Stimulated activated CD4-positive, alpha-beta T cell treated with anti-CD3 and anti-CD28 coated beads, Interleukin-1b, Interleukin-23, amount 100 ng/mL, for 1 hour (primary cell): ENCODE results near the gene PTBP2.

Source experiments
- DNase-seq, 2 donors: peaks; one replicate each; pipeline ENCODE4 v3.0.0-alpha.2; 2020; ENCODE audit warnings: low read depth in 2 of 2

PTBP2 gene

DNA sequence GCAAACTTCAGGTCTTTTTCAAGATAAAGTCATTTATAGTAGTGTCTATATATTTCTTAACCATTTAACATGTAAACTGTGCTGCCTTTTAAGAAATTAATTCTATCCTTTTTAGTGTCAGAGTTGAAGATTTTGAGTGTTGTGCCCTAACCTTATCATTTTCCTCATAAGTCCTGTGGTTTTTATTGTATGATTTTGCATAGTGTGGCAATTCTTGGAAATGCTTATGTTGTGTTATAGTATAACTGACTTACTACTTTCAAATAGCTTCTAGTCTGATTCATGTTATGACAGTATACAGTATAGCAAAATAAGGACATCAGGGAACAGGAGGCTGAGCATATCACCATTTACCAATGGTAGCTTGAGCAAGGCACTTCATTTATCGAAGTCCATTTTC is 99.1 kb downstream of the PTBP2 start:
- no peak for DNase-seq

DNA sequence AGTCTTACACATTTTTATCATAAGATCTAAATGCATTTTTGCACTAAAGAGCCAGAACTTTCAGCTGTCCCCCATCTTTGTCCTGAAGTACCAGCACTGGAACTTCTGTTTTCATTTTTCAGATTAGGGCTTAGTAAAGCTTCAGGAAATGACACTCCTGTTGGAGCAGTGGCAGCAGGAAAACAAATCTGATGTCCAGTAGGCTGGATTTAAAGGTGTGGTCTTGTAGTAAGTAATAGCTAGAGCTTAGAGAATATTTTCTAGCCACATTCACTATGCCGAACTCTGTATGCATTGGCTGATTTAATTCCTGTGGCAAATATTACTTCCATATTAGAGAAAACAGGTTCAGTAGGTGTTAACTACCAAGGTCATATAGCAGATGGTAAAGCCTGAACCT is 103.6 kb downstream of the PTBP2 start:
- DNase-seq: no peak

DNA sequence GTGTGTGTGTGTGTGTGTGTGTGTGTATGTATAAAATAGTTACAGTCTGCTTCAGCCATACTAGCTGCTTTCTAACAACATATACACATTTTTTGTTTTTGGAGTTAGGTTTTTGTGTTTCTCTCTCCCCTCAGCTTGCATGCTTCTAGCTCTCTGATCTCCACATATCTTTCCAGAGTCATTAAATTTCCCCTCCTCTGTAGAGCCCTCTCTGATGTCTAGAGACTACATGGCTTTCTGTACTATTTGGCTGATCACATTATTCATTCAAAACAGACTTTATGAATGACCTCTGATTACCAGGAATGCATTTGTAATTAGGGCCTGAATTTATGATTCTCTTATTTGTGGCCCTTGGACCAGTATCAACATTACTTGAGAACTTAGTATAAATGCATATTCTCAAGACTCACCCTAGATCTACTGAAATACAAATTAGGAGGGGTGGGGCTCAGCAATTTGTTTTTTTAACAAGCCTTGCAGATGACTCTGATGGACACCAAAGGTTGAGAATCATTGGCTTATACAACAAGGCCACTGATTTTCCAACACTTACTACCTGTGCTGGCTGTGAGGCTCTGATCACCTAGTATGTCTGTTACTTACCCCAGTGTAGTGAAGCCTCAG is 104.5 kb downstream of the PTBP2 start:
- DNase-seq: no peak

DNA sequence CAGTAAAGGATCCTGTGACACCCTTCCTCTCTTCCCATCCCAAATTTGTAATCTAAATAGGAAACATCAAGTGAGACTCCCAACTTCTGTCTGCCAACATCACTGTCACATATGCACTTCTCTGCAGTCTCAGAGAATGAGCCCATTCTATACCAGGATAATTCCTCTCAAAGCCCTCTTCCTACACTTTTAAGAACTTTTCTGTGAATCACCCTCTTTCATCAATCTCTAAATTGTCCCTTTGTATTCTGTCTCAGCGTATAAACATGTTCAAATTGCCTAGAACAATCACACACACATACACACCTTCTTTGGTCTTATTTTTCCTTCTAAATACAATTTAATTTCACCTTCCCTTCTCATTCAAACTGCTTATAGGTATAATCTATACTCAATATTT is 111.8 kb downstream of the PTBP2 start:
- no peak for DNase-seq

DNA sequence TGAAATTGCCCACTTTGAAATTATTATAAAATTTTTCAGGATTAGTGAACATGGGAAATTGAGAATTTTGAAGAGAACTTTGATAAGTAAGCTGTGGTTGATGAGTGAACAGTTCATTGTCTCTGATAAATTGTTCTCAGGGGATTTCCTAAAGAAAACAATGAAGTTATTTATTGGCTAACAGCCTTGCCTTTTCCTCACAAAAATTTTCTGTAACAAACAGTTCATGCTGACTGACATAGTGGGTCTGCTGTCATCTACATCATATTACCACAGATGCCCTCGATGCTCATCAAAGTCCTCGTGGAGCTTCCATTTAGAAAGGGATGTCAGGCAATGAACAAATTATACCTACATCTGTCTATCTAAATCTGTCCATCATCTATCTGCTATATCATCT is 113.4 kb downstream of the PTBP2 start:
- DNase-seq: no peak

DNA sequence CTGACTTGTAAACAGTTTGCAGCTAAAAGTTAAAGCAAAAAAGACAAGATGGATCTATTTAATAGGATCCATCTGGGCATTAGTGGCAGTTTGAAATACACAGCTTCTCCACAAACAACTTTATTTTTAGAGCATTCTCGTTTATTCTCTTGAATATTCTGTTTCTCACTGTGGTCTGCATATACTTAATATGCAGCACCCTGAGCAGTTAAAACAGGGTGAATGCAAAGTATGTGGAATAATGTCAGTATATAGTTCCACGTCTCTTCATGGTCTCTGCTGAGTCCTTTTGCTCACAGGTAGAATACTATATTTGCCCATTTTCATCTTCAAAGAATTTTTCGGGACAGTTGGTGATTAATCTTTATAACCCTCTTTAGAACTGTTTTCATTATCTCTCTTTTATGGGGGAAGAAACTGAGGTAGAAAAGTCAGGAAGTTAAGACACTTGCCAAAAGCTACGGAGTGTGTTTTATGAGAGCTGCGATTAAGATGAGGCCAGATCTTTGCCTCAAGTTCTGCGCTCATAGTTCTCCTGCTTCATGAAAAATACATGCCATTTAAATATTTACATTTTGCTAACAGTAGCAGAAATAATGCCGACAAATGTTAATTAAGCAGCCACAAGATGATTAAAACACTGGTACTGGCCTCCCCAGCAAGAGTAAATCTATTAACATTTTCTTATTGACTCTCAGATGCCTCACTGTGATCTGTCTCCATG is 115.6 kb downstream of the PTBP2 start:
- no peak for DNase-seq

DNA sequence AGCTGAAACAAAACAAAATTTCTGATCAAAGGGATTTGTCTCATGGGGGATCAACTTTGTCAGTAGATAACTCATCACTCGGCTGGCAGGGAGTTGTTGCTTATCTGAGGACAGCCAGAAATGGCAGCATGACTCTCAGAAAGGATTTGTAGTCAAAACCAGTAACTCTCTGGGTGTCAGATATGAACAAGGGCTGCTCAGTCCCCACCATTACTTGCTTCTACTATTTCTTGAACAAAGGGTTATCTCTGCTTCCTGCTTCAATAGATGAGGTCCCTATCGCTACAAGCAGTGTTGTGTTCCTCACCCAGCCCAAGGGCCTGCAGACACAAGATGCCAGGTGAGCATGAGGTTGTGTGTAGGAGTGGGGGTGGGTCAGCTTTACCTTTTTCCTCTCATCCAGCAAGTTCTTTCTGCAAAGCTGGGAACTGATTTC is 116.2 kb downstream of the PTBP2 start:
- DNase-seq: no peak

DNA sequence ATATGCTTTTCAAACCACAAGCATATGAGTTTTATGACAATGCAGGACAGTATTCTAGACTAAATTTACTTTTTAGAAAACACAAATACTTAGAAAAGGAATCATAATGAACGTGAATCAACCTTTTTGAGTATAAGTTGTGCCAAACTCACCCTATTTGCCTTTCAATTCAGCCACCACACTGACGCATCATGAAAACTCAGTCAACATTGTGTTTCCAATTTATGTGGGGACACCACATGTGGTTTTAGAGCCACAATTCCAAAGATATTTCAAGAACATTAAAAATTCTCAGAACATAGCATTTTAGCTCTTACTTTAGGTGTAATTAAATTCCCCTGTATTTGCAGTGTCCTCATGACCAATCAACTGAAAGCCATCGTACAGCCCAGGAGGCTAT is 118.8 kb downstream of the PTBP2 start:
- no peak for DNase-seq

DNA sequence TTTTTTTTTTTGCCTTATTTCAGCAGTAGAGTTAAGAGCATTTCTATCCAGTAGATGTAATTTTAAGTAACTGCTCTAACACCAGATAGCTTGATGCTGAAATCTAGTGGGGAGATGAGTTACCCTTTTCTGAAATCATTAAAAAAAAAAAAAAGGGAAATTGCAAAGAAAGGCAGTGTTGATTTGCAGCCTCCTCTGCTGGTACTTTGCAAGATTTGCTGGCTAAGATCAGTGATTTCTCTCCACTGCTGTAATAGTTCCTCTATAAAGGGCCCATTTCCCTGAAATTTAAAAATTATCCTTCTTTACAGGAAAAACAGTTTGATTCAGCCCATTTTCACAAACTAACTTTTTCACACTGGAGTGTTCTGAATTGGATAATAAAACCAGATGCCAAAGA is 120.6 kb downstream of the PTBP2 start:
- DNase-seq: no peak

DNA sequence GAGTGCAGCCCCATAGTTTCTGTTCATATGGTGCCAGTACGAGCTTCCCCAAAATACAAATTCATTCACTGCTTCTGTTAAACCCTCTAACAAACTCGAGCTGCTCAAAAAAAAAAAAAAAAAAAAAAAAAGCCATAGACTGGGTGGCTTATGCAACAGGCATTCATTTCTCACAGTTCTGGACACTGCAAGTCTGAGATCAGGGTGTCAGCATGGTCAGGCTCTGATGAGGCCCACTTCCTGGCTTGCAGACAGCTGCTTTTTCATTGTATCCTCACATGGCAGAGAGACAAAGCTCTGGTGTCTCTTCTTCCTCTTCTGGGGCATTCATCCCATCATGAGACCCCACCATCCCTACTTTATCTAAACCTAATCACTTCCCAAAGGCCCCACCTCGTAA is 121.6 kb downstream of the PTBP2 start:
- DNase-seq: no peak

DNA sequence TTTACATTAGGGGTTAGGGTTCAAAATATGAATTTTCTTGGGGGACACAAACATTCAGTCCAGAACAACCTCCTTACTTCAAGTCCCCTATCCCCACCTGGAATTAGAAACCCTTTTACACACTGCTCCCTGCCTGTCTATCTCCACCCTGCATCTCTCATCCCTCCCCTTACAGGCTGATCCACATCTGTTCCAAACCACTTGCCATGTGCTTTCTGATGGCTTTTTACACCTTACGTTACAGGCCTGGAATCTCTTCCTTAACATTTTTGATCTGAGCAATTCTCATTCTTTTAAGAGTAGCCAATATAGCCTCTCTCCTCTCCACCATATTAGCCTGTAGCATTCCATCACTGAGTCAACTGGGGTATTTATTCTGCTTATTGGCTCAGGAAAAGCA is 122.0 kb downstream of the PTBP2 start:
- no peak for DNase-seq

DNA sequence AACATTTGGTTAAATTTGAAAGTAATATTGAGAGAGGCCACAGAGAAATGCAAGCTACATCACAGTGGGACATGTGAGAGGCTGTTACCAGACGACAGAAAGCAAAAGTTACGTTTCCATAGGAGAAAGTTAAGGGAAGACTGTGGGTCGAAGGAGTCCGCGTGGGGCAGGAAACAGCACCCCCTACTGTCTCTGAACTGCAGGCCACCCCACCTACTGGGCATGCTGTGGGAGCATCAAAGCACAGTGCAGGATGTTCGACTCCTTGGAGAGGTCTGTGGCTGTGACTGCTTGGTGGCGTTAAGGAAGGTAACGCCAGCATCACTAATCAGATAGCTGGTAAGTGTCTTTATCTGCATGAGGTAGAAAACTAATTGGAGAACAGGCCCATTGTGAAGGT is 123.9 kb downstream of the PTBP2 start:
- peak in 1 of 2 donors; percentile 1 for DNase-seq

DNA sequence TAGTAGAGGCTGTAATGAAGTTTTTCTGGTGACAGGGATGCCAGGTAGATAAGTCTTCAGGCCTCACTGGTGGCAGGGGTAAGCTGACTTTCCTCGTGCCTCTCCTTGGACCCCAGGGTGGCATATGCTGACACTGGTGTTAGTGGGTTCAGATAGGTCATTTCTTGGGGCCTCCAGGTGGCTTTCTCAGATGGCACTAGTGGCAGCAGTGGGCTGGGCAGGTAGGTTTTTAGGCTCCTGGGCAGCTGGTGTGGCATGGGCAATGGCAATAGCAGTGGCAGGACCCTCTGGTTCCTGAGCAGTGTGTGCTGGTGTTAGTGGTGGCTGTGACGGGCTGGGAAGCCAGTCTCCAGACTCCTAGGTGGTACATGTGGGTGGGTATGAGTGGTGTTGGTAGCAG is 140.3 kb downstream of the PTBP2 start:
- no peak for DNase-seq

DNA sequence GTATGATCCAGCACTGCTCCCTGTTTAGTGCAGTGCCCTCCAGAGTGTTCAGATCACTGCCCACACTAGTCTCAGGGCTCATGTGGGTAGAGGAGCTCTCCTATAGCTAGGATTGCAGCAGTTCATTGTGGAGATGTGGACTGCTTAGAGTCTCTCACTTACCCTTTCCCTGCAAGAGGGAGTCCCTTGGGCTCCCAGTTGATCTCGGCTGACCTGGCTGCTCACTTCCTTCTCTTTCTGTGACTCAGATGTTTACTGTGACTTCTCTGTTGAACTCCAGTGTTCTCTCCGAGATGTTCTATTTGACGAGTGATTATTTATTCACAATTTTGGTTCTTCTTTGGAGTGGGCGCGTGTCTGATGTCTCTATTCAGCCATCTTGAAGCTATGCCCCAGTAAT is 141.9 kb downstream of the PTBP2 start:
- DNase-seq: no peak
